H1 (cell line): ENCODE data around the gene SLC39A11. TPM values are rescaled to one million over a fixed set of nuclear protein-coding genes. Genes with fewer than 3 reads are reported as not detected.

ENCODE experiments used
- CHD7 ChIP-seq: fragments of 300-600 bp; sonication (generic); IDR thresholded peaks from 2 replicates; pipeline ENCODE4 v1.7.1; 2012; ENCODE audit warnings: low read length, moderate library complexity, mild to moderate bottlenecking, inconsistent platforms; ENCODE audit not compliant: insufficient replicate concordance
- GTF2F1 ChIP-seq: IDR thresholded peaks from 2 replicates; pipeline ENCODE4 v1.6.1; 2012; ENCODE audit warnings: low read depth, low read length, improper control_type of control experiment, borderline replicate concordance
- JUN ChIP-seq: IDR thresholded peaks from 2 replicates; pipeline ENCODE4 v1.6.1; 2011; ENCODE audit warnings: low read depth, mild to moderate bottlenecking, improper control_type of control experiment, low read length
- polyA plus RNA-seq, 7 experiments: library from polyadenylated mRNA; depleted of rRNA in 3 of 7; stranded (reverse) in 5 of 7; unstranded in 2 of 7; fragments of >200 nt in 5 of 7; fragments of 200-250 nt in 2 of 7; gene quantifications; 1 replicate in 5 of 7; 2 replicates in 1 of 7; 4 replicates in 1 of 7; pipeline versions ENCODE4 v1.2.1 to v1.2.3, GENCODE V29; 2011 to 2013; ENCODE audit warnings: missing spikeins in 2 of 7, mixed read lengths in 2 of 7
- total RNA-seq: library from RNA; stranded (reverse); fragmentation: NEBNext Ultra II Directional; extraction: Animal tissue kit (Norgen Biotek cat#: 25700); gene quantifications from 2 replicates; pipeline ENCODE4 v1.2.1, GENCODE V29; 2021

SLC39A11 gene
- total and polyA plus RNA-seq, 2 of the 8 experiments (the other 6 are each of a cell fraction or from before 2014, with no cell fraction given), result 12.2 to 19.6 TPM

DNA sequence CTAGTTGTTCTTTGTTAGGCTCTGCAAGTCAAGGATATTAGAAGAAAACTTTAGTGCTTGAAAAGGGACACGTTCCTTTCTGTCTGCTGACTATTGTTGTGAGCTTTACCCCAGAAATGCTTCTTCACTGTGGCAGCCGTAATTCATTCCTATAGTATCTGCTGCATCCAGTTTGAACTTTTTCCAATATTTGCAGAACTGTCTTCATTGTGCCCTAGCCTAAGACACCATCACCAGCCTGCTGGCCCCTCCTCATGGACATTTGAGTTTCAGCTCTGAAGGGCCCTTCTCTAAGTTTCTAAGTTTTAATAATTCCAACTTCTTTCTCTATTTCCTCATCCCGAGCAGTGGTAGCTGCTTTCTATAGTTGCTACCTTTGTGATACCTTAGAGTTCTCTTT, 91.7 kb downstream of the SLC39A11 start (continued):
- TF ChIP-seq JUN (no peak), CHD7 (no peak), GTF2F1 (no peak)
